ENCODE measurements around the gene MCUR1.
"Not testable (repeated sequence)": the region's sequence is repeated elsewhere in the genome, so short reads cannot be mapped to it uniquely, and the experiment has no call there.

MCUR1 gene

GRCh38 chr6:13814176-13814937 is at the start of gene MCUR1:
MCUR1 (minus strand) TSS chr6:13814557; CDS start chr6:13814429, 128 bp downstream.
- peak; percentile 94 for DNase-seq (ENCODE audit: low spot score)

GRCh38 chr6:13863699-13864155 is 49.4 kb upstream of the MCUR1 start:
- DNase-seq (ENCODE audit: low spot score): no peak

GRCh38 chr6:13860556-13861185 is 46.3 kb upstream of the MCUR1 start:
- DNase-seq (ENCODE audit: low spot score): not testable (repeated sequence)

GRCh38 chr6:13859871-13860555 is 45.7 kb upstream of the MCUR1 start:
- no peak for DNase-seq (ENCODE audit: low spot score)

- DNase-seq (ENCODE audit: low spot score): no peak
These were observed 40.4 kb upstream of the MCUR1 start for GRCh38 chr6:13854716-13855250.

- DNase-seq (ENCODE audit: low spot score): no peak
These were observed 39.5 kb upstream of the MCUR1 start for GRCh38 chr6:13853871-13854270.

- no peak for DNase-seq (ENCODE audit: low spot score)
These were observed 37.4 kb upstream of the MCUR1 start for GRCh38 chr6:13851803-13852202.

GRCh38 chr6:13851330-13851729 is 37.0 kb upstream of the MCUR1 start:
- no peak for DNase-seq (ENCODE audit: low spot score)

GRCh38 chr6:13850690-13851089 is 36.3 kb upstream of the MCUR1 start:
- DNase-seq (ENCODE audit: low spot score): not testable (repeated sequence)

GRCh38 chr6:13848522-13849150 is 34.3 kb upstream of the MCUR1 start:
- no peak for DNase-seq (ENCODE audit: low spot score)

- DNase-seq (ENCODE audit: low spot score): no peak
These were observed 33.1 kb upstream of the MCUR1 start for GRCh38 chr6:13847326-13848050.

GRCh38 chr6:13846841-13847240 is 32.5 kb upstream of the MCUR1 start:
- DNase-seq (ENCODE audit: low spot score): no peak

- no peak for DNase-seq (ENCODE audit: low spot score)
These were observed 27.6 kb upstream of the MCUR1 start for GRCh38 chr6:13841936-13842335.

GRCh38 chr6:13838616-13839015 is 24.3 kb upstream of the MCUR1 start:
- no peak for DNase-seq (ENCODE audit: low spot score)

GRCh38 chr6:13836170-13836569 is 21.8 kb upstream of the MCUR1 start:
- DNase-seq (ENCODE audit: low spot score): no peak

GRCh38 chr6:13834790-13835189 is 20.4 kb upstream of the MCUR1 start:
- DNase-seq (ENCODE audit: low spot score): no peak

GRCh38 chr6:13834018-13834417 is 19.7 kb upstream of the MCUR1 start:
- not testable (repeated sequence) for DNase-seq (ENCODE audit: low spot score)

- DNase-seq (ENCODE audit: low spot score): no peak
These were observed 18.4 kb upstream of the MCUR1 start for GRCh38 chr6:13832778-13833177.

- no peak for DNase-seq (ENCODE audit: low spot score)
These were observed 17.3 kb upstream of the MCUR1 start for GRCh38 chr6:13831615-13832014.

GRCh38 chr6:13830803-13831202 is 16.4 kb upstream of the MCUR1 start:
- DNase-seq (ENCODE audit: low spot score): no peak

- DNase-seq (ENCODE audit: low spot score): not testable (repeated sequence)
These were observed 15.1 kb upstream of the MCUR1 start for GRCh38 chr6:13829419-13829818.
